HG03039 (cell line): Measurements from ENCODE around the gene FKBP4.

Experiments used
- ATAC-seq: cut with Tn5 transposase; IDR thresholded peaks from one replicate; pipeline ENCODE4 v1.9.1; 2021; ENCODE audit warnings: mild to moderate bottlenecking, moderate library complexity; ENCODE audit not compliant: unreplicated experiment

Gene FKBP4

DNA sequence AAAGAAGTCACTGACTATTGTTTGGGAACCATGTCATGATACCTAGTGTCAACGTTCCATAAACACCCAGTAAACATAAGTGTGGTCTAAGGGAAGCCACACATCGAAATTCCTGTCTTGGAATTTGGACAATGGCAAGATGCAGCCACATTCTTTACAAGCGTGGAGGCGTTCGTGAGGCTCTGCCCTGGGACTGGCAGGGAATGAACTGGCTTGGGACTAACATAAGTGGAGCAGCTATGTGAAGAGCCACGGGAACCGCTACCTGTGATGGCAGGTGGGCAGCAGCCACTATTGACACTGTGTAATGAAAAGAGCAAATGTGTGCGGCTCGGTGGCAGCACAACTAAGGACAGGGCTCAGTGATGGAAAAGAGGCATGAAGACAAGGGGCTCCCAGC is 50.0 kb downstream of the FKBP4 start:
- no peak for ATAC-seq

DNA sequence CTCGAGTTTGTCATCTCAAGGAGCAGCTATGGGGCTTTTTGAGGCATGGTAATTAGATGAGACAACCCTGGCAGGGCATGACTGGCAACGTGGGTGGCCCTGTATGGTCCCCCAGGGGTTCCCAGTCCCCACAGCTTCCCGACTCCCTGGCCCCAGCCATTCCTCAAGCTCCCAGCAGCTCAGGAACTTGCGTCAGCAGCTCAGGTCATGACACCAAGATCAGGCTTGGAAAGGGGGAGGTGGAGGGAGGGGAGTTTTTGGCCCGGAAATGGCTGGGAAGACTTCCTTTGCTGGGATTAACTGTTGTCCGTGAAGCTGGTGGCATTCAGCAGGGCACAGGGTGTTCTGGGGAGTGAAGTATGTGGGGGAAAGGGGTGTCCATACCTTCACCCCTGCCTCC is 50.5 kb downstream of the FKBP4 start:
- no peak for ATAC-seq

DNA sequence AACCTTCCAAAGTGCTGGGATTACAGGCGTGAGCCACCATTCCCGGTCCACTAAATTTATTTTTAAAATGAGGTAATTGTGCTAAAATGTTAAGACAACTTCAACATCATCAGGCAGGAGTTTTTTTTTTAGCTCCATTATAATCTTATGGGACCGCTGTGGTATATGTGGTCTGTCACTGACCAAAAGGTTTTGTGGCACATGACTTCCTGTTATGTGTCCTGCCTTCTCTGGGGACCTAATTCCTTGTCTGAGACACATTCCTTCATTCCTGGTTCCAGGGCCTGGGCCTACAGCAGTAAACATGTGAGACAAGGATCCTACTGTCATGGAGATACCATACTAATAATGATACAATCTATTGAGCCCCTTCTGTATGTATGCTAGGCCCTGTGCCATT is 57.2 kb downstream of the FKBP4 start:
- ATAC-seq = no peak

DNA sequence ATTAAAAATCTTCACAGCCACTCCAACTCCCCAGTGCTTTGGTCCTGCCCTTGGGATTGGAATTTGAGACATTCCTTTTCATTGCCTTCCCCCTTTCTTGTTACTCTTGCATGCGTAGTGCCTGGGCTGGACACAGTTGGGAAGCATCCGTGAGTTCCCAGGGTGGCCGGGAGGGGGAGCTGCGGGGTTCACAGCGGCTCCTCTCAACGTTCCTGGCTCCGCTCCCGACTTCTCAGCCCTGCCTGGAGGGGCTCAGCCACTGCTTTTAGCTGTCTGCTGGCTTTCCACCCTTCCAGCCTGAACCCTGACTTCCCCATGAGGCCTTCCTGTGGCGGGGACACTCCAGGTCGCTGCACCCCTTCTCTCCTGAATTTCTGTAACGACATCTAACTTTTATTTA is 58.9 kb downstream of the FKBP4 start:
- ATAC-seq = no peak
